Activated T-helper 9 cell treated with anti-CD3 and anti-CD28 coated beads, Interleukin-2, amount 50 U/mL, for 16 hours (primary cell): ENCODE data around the gene MICU1.
"Not testable (repeated sequence)": the region's sequence is repeated elsewhere in the genome, so short reads cannot be mapped to it uniquely, and the experiment has no call there.

Experiments used
- DNase-seq: peaks from one replicate; pipeline ENCODE4 v3.0.0-alpha.2; 2020; ENCODE audit warnings: low read depth

The MICU1 gene

GRCh38 chr10:72326665-72327603, 298.9 kb downstream of the MICU1 start:
- peak; percentile 53 for DNase-seq

GRCh38 chr10:72325243-72326175, 300.4 kb downstream of the MICU1 start:
- DNase-seq: not testable (repeated sequence)

- no peak for DNase-seq
Measured at GRCh38 chr10:72323771-72324191, 302.1 kb downstream of the MICU1 start.

- no peak for DNase-seq
Measured at GRCh38 chr10:72323108-72323749, 302.6 kb downstream of the MICU1 start.

- DNase-seq: peak; percentile 52
Measured at GRCh38 chr10:72322280-72323058, 303.4 kb downstream of the MICU1 start.

GRCh38 chr10:72322030-72322279, 303.9 kb downstream of the MICU1 start:
- no peak for DNase-seq

- no peak for DNase-seq
Measured at GRCh38 chr10:72321248-72322029, 304.4 kb downstream of the MICU1 start.

- peak; percentile 64 for DNase-seq
Measured at GRCh38 chr10:72320676-72321247, 305.1 kb downstream of the MICU1 start.

GRCh38 chr10:72319416-72320254, 306.2 kb downstream of the MICU1 start:
- peak; percentile 82 for DNase-seq

GRCh38 chr10:72318418-72319262, 307.2 kb downstream of the MICU1 start:
- DNase-seq: no peak
